H9 (cell line): ENCODE data around the gene METTL9. TPM values are rescaled to one million over a fixed set of nuclear protein-coding genes. Genes with fewer than 3 reads are reported as not detected.

ENCODE experiments used
- DNase-seq: peaks from one replicate; pipeline ENCODE4 v3.0.0-alpha.2; 2017
- H2AFZ ChIP-seq: one replicate; pipeline ENCODE4 v1.6.1; 2013; ENCODE audit warnings: mild to moderate bottlenecking, low read length, control low read depth, moderate library complexity
- H2AK5ac ChIP-seq: 2 replicates; pipeline ENCODE4 v1.6.1; 2013; ENCODE audit warnings: low read length, control low read depth, mixed read lengths; ENCODE audit not compliant: insufficient read length
- H2BK120ac ChIP-seq: one replicate; pipeline ENCODE4 v1.6.1; 2013; ENCODE audit warnings: low read depth, mild to moderate bottlenecking, low read length, control low read depth, inconsistent platforms; ENCODE audit not compliant: poor library complexity, severe bottlenecking
- H2BK12ac ChIP-seq: 2 replicates; pipeline ENCODE4 v1.6.1; 2013; ENCODE audit warnings: low read length, control low read depth, mixed read lengths, low read depth; ENCODE audit not compliant: insufficient read length
- H2BK15ac ChIP-seq: 2 replicates; pipeline ENCODE4 v1.6.1; 2013; ENCODE audit warnings: low read depth, low read length, control low read depth
- H2BK20ac ChIP-seq: one replicate; pipeline ENCODE4 v1.6.1; 2013; ENCODE audit warnings: low read depth, mild to moderate bottlenecking, low read length, control low read depth, inconsistent platforms; ENCODE audit not compliant: poor library complexity, severe bottlenecking
- H2BK5ac ChIP-seq: 2 replicates; pipeline ENCODE4 v1.6.1; 2013; ENCODE audit warnings: low read length, control low read depth, mixed read lengths; ENCODE audit not compliant: insufficient read length
- H3K14ac ChIP-seq: 2 replicates; pipeline ENCODE4 v1.6.1; 2013; ENCODE audit warnings: low read length, control low read depth; ENCODE audit not compliant: insufficient read depth
- H3K18ac ChIP-seq: 2 replicates; pipeline ENCODE4 v1.6.1; 2013; ENCODE audit warnings: low read depth, mild to moderate bottlenecking, mixed read lengths, low read length, control low read depth; ENCODE audit not compliant: insufficient read length
- H3K23ac ChIP-seq: 2 replicates; pipeline ENCODE4 v1.6.1; 2013; ENCODE audit warnings: low read length, control low read depth, mixed read lengths, low read depth; ENCODE audit not compliant: insufficient read length
- H3K23me2 ChIP-seq: 2 replicates; pipeline ENCODE4 v1.6.1; 2013; ENCODE audit warnings: low read depth, mild to moderate bottlenecking, mixed read lengths, low read length, control low read depth; ENCODE audit not compliant: insufficient read length, poor library complexity, severe bottlenecking
- H3K27ac ChIP-seq: 2 replicates; pipeline ENCODE4 v1.5.1; 2013; ENCODE audit warnings: low read length, control low read depth, mixed read lengths, low read depth; ENCODE audit not compliant: insufficient read length
- H3K27me3 ChIP-seq: 2 replicates; pipeline ENCODE4 v1.6.1; 2013; ENCODE audit warnings: low read length, control low read depth, inconsistent platforms; ENCODE audit not compliant: insufficient read depth
- H3K4ac ChIP-seq: 2 replicates; pipeline ENCODE4 v1.6.1; 2013; ENCODE audit warnings: low read depth, mild to moderate bottlenecking, control low read depth, inconsistent platforms, low read length, moderate library complexity
- H3K4me1 ChIP-seq: 2 replicates; pipeline ENCODE4 v1.6.1; 2013; ENCODE audit warnings: low read length, control low read depth, inconsistent platforms; ENCODE audit not compliant: insufficient read depth
- H3K4me2 ChIP-seq: 2 replicates; pipeline ENCODE4 v1.6.1; 2013; ENCODE audit warnings: low read length, control low read depth, mixed read lengths; ENCODE audit not compliant: insufficient read length, insufficient read depth
- H3K56ac ChIP-seq: 2 replicates; pipeline ENCODE4 v1.6.1; 2013; ENCODE audit warnings: low read depth, mild to moderate bottlenecking, mixed read lengths, low read length, control low read depth; ENCODE audit not compliant: insufficient read length
- H3K79me1 ChIP-seq: 2 replicates; pipeline ENCODE4 v1.6.1; 2013; ENCODE audit warnings: low read depth, mild to moderate bottlenecking, moderate library complexity, low read length, control low read depth, inconsistent platforms; ENCODE audit not compliant: insufficient read depth, poor library complexity, severe bottlenecking
- H3K79me2 ChIP-seq: 2 replicates; pipeline ENCODE4 v1.6.1; 2013; ENCODE audit warnings: low read length, control low read depth, inconsistent platforms; ENCODE audit not compliant: insufficient read depth
- H3K9ac ChIP-seq: 2 replicates; pipeline ENCODE4 v1.6.1; 2013; ENCODE audit warnings: low read length, control low read depth, mixed read lengths; ENCODE audit not compliant: insufficient read length; ENCODE audit errors: extremely low read depth
- H3K9me3 ChIP-seq: one replicate; pipeline ENCODE4 v1.6.1; 2013; ENCODE audit warnings: low read depth, low read length, inconsistent platforms; ENCODE audit not compliant: control insufficient read depth
- H3T11ph ChIP-seq: one replicate; pipeline ENCODE4 v1.6.1; 2013; ENCODE audit warnings: mild to moderate bottlenecking, low read length, control low read depth, inconsistent platforms
- H4K20me1 ChIP-seq: one replicate; pipeline ENCODE4 v1.6.1; 2013; ENCODE audit not compliant: control insufficient read depth, insufficient read length, insufficient read depth
- H4K5ac ChIP-seq: 2 replicates; pipeline ENCODE4 v1.6.1; 2013; ENCODE audit warnings: low read depth, mild to moderate bottlenecking, mixed read lengths, low read length, control low read depth; ENCODE audit not compliant: insufficient read length
- H4K8ac ChIP-seq: replicated peaks from 2 replicates; pipeline ENCODE4 v1.6.1; 2013; ENCODE audit warnings: low read length, control low read depth, mixed read lengths, low read depth; ENCODE audit not compliant: insufficient read length
- H4K91ac ChIP-seq: 2 replicates; pipeline ENCODE4 v1.6.1; 2013; ENCODE audit warnings: low read depth, mild to moderate bottlenecking, moderate library complexity, mixed read lengths, low read length, control low read depth; ENCODE audit not compliant: insufficient read length
- H3K27ac Mint-ChIP-seq, 3 experiments: 2 replicates in 2 of 3; 3 replicates in 1 of 3; pipeline ENCODE4 v1.8.0; 2020 to 2021; ENCODE audit warnings: mixed read lengths in 3 of 3, mild to moderate bottlenecking in 1 of 3, moderate library complexity in 1 of 3
- H3K27me3 Mint-ChIP-seq: 2 replicates; pipeline ENCODE4 v1.8.0; 2021; ENCODE audit warnings: low read depth, mild to moderate bottlenecking, moderate library complexity, mixed read lengths
- H3K36me3 Mint-ChIP-seq, 3 experiments: 2 replicates in 2 of 3; 3 replicates in 1 of 3; pipeline ENCODE4 v1.8.0; 2020 to 2021; ENCODE audit warnings: low read depth in 3 of 3, mixed read lengths in 3 of 3; ENCODE audit not compliant: insufficient read depth in 1 of 3
- H3K4me1 Mint-ChIP-seq, 2 experiments: 2 replicates each; pipeline ENCODE4 v1.8.0; 2020; ENCODE audit warnings: mixed read lengths in 2 of 2
- H3K4me3 Mint-ChIP-seq, 2 experiments: 2 replicates in 1 of 2; 3 replicates in 1 of 2; pipeline ENCODE4 v1.8.0; 2020 to 2021; ENCODE audit warnings: mild to moderate bottlenecking in 2 of 2, mixed read lengths in 2 of 2, moderate library complexity in 1 of 2
- H3K9me3 Mint-ChIP-seq, 2 experiments: 2 replicates in 1 of 2; 3 replicates in 1 of 2; pipeline ENCODE4 v1.8.0; 2020; ENCODE audit warnings: mild to moderate bottlenecking in 2 of 2, mixed read lengths in 2 of 2, moderate library complexity in 1 of 2
- WGBS: extraction: QIAGEN DNeasy Blood & Tissue Kit; methylation state at CpG from one replicate; pipeline ENCODE4 v1.1.7; 2013; ENCODE audit warnings: missing lambda C conversion rate, low lambda C conversion rate, mixed read lengths; ENCODE audit not compliant: insufficient read length; ENCODE audit errors: extremely low coverage; 5-methylcytosine and 5-hydroxymethylcytosine counted together
- total RNA-seq: library from RNA; stranded (reverse); gene quantifications from 2 replicates; pipeline ENCODE4 v1.2.1, GENCODE V29; 2021
- TF ChIP-seq, protein P1 (sequence below): fragments of 200-600 bp; sonication (generic); conservative IDR thresholded peaks from 3 replicates; pipeline ENCODE4 v1.8.0; 2021; ENCODE audit warnings: antibody characterized with exemption, mild to moderate bottlenecking

The METTL9 gene
- total RNA-seq, 1 experiment from 2014 or later, result 108 TPM

DNA sequence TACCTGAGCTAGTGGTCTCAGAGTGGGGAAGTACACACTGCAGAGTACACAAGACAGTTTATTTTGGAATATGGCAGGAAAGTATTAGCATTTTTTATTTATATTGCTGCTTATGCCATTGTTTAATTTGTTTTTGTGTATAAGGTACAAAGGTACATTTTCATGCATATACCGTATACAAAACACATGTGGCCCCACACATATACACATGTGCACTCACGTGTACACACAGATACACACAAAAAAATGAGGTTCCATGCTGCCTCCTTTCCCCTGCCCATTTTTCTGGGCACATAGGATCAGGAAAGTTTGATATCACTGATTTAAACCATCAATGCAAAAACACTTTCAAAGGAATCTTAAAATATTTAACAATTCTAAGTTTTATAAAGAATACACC is 40.1 kb downstream of the METTL9 start:
- H3K27ac ChIP-seq, result no peak overlapping the region
- TF ChIP-seq, protein P1, sequence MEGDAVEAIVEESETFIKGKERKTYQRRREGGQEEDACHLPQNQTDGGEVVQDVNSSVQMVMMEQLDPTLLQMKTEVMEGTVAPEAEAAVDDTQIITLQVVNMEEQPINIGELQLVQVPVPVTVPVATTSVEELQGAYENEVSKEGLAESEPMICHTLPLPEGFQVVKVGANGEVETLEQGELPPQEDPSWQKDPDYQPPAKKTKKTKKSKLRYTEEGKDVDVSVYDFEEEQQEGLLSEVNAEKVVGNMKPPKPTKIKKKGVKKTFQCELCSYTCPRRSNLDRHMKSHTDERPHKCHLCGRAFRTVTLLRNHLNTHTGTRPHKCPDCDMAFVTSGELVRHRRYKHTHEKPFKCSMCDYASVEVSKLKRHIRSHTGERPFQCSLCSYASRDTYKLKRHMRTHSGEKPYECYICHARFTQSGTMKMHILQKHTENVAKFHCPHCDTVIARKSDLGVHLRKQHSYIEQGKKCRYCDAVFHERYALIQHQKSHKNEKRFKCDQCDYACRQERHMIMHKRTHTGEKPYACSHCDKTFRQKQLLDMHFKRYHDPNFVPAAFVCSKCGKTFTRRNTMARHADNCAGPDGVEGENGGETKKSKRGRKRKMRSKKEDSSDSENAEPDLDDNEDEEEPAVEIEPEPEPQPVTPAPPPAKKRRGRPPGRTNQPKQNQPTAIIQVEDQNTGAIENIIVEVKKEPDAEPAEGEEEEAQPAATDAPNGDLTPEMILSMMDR, result no peak
- no peak overlapping the region for H4K91ac ChIP-seq

More for the DNA sequence above, 40.1 kb downstream of the METTL9 start:
- Mint-ChIP-seq H3K4me1 (peaks cover 14 to 24% of the 10 kb centered on the region in 2 experiments), H3K27ac (no peak overlapping the region), H3K27me3 (no peaks in the 10 kb centered on the region), H3K9me3 (no peaks in the 10 kb centered on the region), H3K4me3 (no peak overlapping the region), H3K36me3 (peaks cover 0 to 10% (median 2%) of the 10 kb centered on the region in 3 experiments; a peak in 4 of 7 replicates)
- Histone ChIP-seq H4K8ac (no peak overlapping the region), H2BK5ac (no peak overlapping the region), H2AFZ (no peak overlapping the region), H3K9ac (no peak overlapping the region), H3K14ac (no peak overlapping the region), H2BK20ac (no peak overlapping the region), H2BK120ac (no peak overlapping the region), H2BK12ac (no peak overlapping the region), H3K4me2 (no peak overlapping the region), H3K27me3 (no peaks in the 10 kb centered on the region), H2BK15ac (no peak overlapping the region), H3K4ac (no peak overlapping the region), H3T11ph (no peak overlapping the region), H3K23ac (no peak overlapping the region), H4K20me1 (no peaks in the 10 kb centered on the region), H3K79me1 (no peaks in the 10 kb centered on the region), H3K23me2 (no peaks in the 10 kb centered on the region), H4K5ac (no peak overlapping the region), H3K18ac (no peak overlapping the region), H3K79me2 (no peaks in the 10 kb centered on the region), H2AK5ac (no peak overlapping the region), H3K9me3 (no peaks in the 10 kb centered on the region), H3K4me1 (no peaks in the 10 kb centered on the region), H3K56ac (no peak overlapping the region)
- no CpG with 5 or more reads among the region's 2 CpGs for WGBS
- no peak for DNase-seq
